Body of pancreas (tissue), 4 donors: ENCODE results near the gene RXRB. TPM values are rescaled to one million over a fixed set of nuclear protein-coding genes. Genes with fewer than 3 reads are reported as not detected.

Experiments
- ATAC-seq: fragments of 150-250 bp; one replicate; pipeline ENCODE4 v1.9.1; 2016
- DNase-seq, 4 donors: peaks; one replicate each; pipeline ENCODE4 v3.0.0-alpha.2; 2019
- H3K27ac ChIP-seq, 4 donors: fragments of 200-600 bp; sonication (generic); 1 replicate in 3 of 4; 2 replicates in 1 of 4; pipeline versions ENCODE4 v1.5.1 to v1.6.1; 2016 to 2019; ENCODE audit warnings: mild to moderate bottlenecking in 1 of 4, mixed read lengths in 1 of 4, moderate library complexity in 1 of 4
- H3K27me3 ChIP-seq, 2 donors: fragments of 200-600 bp; sonication (generic); one replicate each; pipeline ENCODE4 v1.6.0; 2016; ENCODE audit warnings: mild to moderate bottlenecking in 1 of 2
- H3K36me3 ChIP-seq, 2 donors: fragments of 200-600 bp; sonication (generic); replicated peaks in 1 of 2; 2 replicates each; pipeline ENCODE4 v1.5.1; 2016; ENCODE audit warnings: low read depth in 2 of 2; ENCODE audit not compliant: insufficient read depth in 1 of 2
- H3K4me1 ChIP-seq: fragments of 200-600 bp; sonication (generic); one replicate; pipeline ENCODE4 v1.6.0; 2016
- H3K4me3 ChIP-seq, 2 donors: fragments of 200-600 bp; sonication (generic); 1 replicate in 1 of 2; 2 replicates in 1 of 2; pipeline ENCODE4 v1.5.1; 2016 to 2019
- H3K9me3 ChIP-seq, 3 donors: fragments of 200-600 bp; sonication (generic); 1 replicate in 2 of 3; 2 replicates in 1 of 3; pipeline ENCODE4 v1.5.1; 2016
- POLR2A ChIP-seq, 3 donors: fragments of 450-650 bp; IDR thresholded peaks; one replicate each; pipeline ENCODE4 v1.6.1; 2016; ENCODE audit warnings: antibody characterized with exemption in 3 of 3, mild to moderate bottlenecking in 2 of 3
- WGBS, 2 donors: methylation state at CpG; one replicate each; pipeline ENCODE4 v1.1.5; 2017; 5-methylcytosine and 5-hydroxymethylcytosine counted together
- intact Hi-C: fragments of 100-400 bp; cut with DNase I; formaldehyde crosslinking; loops from one replicate; pipeline ENCODE4 v1.15.1; 2023
- total RNA-seq, 2 donors: library from RNA; depleted of rRNA; stranded (reverse); fragments of >200 nt; gene quantifications; one replicate each; pipeline ENCODE4 v1.1.0, GENCODE V29; 2016
- TF ChIP-seq, protein P1 (sequence below), 7 experiments: fragments of 450-650 bp in 4 of 7; fragments of 200-600 bp in 3 of 7; sonication (generic) in 3 of 7; IDR thresholded peaks; one replicate each; pipeline ENCODE4 v1.5.1; 2016 to 2019; ENCODE audit warnings: antibody characterized with exemption in 7 of 7

RXRB gene
- total RNA-seq, 2 donors from 2014 or later = 17.1 to 21.0 TPM

DNA sequence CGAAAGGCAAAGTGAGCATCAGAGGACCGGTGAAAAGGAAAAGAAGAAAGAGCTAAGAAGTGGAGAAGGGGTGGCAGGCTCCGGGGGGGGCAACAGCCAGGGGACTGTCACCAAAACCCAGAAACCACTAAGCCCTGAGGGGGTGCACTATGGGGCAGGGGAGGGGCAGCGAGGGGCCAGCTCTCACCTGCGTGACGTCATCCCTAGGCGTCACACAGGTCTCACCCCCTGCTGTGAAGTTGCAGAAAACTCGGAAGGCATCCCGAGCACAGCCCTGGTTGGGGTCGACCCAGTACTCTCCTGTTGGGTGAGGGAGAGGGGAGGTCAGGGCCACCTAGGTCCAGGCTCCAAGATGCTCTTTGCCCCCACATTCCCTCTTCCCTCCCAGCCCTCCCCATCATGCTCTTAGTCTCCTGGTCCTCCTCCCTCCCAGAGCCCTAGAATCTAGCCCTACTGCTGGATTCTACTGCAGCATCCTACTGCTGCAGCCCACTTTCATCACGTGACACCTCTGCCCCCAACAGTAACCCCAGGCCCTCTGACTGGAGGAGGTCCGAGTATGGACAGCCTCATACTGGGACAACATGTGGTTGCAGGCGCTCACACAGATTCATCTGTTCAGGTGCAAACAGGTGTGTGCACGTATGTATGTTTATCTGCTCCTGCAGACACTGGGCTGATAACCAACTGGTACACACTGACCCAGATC, 35.6 kb downstream of the RXRB start:
- Histone ChIP-seq H3K4me1 (peaks cover 13% of the 10 kb centered on the region), H3K4me3 (no peak overlapping the region), H3K27ac (no peak overlapping the region), H3K27me3 (no peaks in the 10 kb centered on the region), H3K9me3 (no peaks in the 10 kb centered on the region), H3K36me3 (no peaks in the 10 kb centered on the region)
- TF ChIP-seq, protein P1, sequence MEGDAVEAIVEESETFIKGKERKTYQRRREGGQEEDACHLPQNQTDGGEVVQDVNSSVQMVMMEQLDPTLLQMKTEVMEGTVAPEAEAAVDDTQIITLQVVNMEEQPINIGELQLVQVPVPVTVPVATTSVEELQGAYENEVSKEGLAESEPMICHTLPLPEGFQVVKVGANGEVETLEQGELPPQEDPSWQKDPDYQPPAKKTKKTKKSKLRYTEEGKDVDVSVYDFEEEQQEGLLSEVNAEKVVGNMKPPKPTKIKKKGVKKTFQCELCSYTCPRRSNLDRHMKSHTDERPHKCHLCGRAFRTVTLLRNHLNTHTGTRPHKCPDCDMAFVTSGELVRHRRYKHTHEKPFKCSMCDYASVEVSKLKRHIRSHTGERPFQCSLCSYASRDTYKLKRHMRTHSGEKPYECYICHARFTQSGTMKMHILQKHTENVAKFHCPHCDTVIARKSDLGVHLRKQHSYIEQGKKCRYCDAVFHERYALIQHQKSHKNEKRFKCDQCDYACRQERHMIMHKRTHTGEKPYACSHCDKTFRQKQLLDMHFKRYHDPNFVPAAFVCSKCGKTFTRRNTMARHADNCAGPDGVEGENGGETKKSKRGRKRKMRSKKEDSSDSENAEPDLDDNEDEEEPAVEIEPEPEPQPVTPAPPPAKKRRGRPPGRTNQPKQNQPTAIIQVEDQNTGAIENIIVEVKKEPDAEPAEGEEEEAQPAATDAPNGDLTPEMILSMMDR (IDR thresholded peaks at IDR 0.05) = no peak
- TF ChIP-seq POLR2A (IDR thresholded peaks at IDR 0.05) = no peak
- no peak for DNase-seq
- ATAC-seq = no peak
- 43 to 50% methylated on average over 14 of the region's 14 CpGs for WGBS, 2 donors
- intact Hi-C loops = loop anchor here (5.0 kb wide), 1 partner anchor 82 kb away; no protein-coding TSS in a partner anchor

DNA sequence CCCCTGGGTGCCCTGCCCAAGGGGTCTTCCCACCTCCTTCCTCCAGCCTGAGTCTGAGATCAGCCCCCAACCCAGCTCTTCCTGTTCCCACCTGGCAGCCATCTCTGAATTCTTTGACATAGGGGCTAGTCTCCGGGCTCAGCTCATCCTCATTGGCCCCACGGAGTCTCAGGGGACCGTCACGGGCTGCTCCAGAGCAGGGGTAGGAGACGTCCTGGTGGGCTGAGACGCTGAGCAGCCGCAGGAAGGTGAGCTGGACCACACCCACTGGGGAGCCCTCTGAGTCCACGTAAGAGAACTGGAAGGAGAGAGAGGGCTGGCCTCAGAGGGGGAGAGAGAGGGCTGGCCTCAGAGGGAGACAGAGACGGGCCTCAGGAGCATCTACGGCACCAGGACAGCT, 36.3 kb downstream of the RXRB start:
- TF ChIP-seq POLR2A (IDR thresholded peaks at IDR 0.05) = no peak
- TF ChIP-seq, protein P1 (IDR thresholded peaks at IDR 0.05) = no peak
- no peak overlapping the region for H3K4me3 ChIP-seq
- WGBS, 2 donors = 33% methylated on average over 7 to 10 of the region's 10 CpGs
- ATAC-seq (no peak), DNase-seq (no peak)
- H3K27ac ChIP-seq = no peak overlapping the region
- H3K4me1 ChIP-seq = peaks cover 13% of the 10 kb centered on the region
- no peaks in the 10 kb centered on the region for H3K36me3 ChIP-seq
- H3K9me3 ChIP-seq = no peaks in the 10 kb centered on the region
- intact Hi-C loops = loop anchor here (5.0 kb wide), 1 partner anchor 83 kb away; no protein-coding TSS in a partner anchor
- H3K27me3 ChIP-seq = no peaks in the 10 kb centered on the region

DNA sequence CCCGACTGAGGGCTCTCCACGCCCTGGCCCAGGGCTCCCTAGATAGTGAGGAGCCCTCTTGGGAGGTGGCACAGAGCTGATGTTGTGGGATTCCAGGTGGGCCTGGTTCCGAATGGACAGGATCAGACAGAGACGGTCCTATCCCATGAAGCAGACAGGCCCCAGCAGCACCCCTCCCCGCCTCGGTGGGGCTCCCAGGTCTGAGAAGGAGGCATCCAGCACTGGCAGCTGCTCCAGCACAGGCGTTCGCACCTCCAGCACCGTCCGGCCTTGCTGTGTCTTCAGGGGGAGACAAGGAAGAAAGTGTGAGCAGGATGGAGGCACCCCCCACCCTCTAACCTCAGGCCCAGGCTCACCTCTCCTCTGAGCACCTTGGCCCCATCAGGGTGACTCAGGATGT, 36.9 kb downstream of the RXRB start:
- H3K36me3 ChIP-seq = no peaks in the 10 kb centered on the region
- H3K4me1 ChIP-seq = peaks cover 13% of the 10 kb centered on the region
- 71 to 80% methylated on average over 1 to 10 of the region's 10 CpGs for WGBS, 2 donors
- intact Hi-C loops = loop anchor here (5.0 kb wide), 1 partner anchor 84 kb away; no protein-coding TSS in a partner anchor
- no peak for TF ChIP-seq POLR2A (IDR thresholded peaks at IDR 0.05)
- TF ChIP-seq, protein P1 (IDR thresholded peaks at IDR 0.05) = no peak
- no peaks in the 10 kb centered on the region for H3K27me3 ChIP-seq
- H3K4me3 ChIP-seq = no peak overlapping the region
- H3K9me3 ChIP-seq = no peaks in the 10 kb centered on the region
- no peak for DNase-seq
- no peak overlapping the region for H3K27ac ChIP-seq
- ATAC-seq = no peak

DNA sequence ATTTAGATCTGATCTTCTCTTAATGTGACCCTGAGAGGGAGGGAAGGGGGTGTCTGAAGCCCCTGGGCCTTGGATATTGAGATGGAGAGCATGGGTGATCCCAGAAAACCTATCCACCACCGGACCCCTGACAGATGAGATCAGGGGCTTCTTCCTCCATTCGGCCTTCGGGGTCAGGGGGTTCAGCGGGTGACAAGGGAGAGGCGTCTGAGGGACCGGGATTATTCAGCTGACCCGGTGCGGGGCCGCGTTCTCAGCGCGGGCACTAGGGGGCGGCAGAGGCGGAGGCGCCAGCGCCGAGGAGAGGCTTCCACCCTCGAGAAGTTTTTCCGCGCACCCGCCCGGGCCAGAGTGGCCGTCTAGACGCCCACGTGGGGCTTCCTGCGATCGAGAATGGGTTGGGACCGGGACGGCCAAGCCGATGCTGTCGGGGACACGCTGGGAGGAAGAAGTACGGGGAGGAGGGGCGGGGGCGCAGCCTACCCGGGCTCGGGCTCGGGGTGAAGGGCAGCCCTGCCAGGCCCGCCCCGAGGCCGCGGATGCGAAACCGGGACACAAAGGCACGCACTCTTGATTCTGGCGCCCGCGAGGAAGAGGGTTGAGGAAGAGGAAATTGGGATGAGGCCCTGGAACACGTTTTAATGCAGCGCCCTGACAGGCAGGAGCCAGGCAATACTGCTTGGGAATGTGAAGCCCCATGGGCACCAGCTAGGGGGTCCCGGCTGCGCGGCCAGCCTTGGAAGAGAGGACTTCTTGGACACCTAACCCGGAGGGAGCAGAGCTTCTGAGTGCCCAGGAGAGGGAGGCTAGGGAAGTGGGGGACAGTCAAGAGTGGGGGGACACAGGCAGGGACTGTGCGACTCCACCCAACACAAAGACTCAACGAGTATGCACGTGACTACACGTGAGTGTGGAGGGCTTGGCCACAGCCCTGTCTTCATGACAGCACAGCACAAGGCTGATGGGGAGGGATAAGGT, 38.8 kb downstream of the RXRB start:
- DNase-seq = peak; percentile 76 to 81 (median 78)
- Histone ChIP-seq H3K27ac (peak overlapping the region in 2 of 4 donors; percentile 34 to 36), H3K36me3 (no peaks in the 10 kb centered on the region), H3K27me3 (no peaks in the 10 kb centered on the region), H3K9me3 (no peaks in the 10 kb centered on the region), H3K4me1 (peaks cover 13% of the 10 kb centered on the region), H3K4me3 (peak overlapping the region; percentile 9 to 33)
- ATAC-seq = peak; percentile 93
- TF ChIP-seq POLR2A (IDR thresholded peaks at IDR 0.05) = no peak
- TF ChIP-seq, protein P1 (IDR thresholded peaks at IDR 0.05) = peak; percentile 89 to 98 (median 94)
- intact Hi-C loops = loop anchor here (5.0 kb wide), 1 partner anchor 86 kb away; no protein-coding TSS in a partner anchor
- WGBS, 2 donors = 6 to 20% methylated on average over 13 to 53 of the region's 58 CpGs
